HG03432 (cell line): ENCODE results near the gene SNX7.
A peak's percentile ranks its signal among the peaks of the same experiment; 100 is the strongest.

Source experiments
- ATAC-seq: cut with Tn5 transposase; IDR thresholded peaks from one replicate; pipeline ENCODE4 v1.9.1; 2021; ENCODE audit warnings: mild to moderate bottlenecking, moderate library complexity; ENCODE audit not compliant: unreplicated experiment

SNX7 gene

DNA sequence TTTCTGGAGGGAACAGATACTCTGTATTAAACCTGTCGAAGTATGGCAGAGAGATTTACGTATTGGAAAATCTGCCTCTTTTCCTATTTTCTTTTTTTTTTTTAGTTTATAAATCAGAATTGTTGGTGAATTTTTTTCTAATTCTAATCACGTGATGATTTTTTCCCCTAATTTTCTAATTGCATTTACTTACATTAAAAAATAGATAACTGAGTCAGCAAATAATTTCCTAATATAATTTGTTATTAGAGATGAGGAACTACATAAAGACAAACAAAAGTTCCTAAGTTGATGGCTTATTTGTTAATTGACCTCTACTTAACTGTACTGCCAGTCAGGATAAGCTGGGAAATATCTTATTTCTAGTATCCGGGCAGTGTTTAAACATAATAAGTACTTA lies 34.6 kb downstream of the SNX7 start:
- ATAC-seq, result no peak

DNA sequence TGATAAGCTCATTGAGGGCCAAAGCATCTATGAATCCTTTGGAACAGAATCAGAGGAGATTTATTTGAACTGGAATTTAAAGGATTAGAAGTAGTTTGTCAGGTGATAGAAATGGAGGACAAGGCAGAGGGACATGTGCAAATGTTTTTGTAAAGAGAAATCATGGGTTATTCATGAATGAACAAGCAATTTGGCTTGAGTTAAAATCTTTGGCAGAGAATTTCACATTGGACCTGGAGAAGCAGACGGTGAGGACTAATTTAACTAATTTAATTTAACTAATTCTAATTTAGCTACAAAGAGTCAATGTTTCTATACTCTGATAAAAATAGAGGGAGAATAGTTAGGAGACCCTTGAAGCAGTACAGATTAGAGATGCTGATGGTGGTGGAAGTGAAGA lies 36.3 kb downstream of the SNX7 start:
- ATAC-seq, result no peak

DNA sequence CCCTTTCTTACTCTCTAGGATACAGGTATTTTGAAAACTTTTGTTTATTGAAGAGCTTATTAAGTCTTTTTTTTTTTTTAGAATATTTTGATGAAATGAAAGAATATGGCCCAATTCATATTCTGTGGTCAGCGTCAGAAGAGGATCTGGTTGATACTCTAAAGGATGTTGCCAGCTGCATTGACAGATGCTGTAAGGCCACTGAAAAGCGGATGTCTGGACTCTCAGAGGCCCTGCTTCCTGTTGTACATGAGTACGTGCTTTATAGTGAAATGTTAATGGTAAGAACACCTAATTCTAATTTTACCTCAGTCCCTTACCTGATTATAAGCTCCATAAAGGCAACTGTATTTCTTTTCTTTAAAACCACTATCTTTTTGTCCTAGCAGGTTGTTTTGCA lies 37.1 kb downstream of the SNX7 start:
- peak; percentile 84 for ATAC-seq

DNA sequence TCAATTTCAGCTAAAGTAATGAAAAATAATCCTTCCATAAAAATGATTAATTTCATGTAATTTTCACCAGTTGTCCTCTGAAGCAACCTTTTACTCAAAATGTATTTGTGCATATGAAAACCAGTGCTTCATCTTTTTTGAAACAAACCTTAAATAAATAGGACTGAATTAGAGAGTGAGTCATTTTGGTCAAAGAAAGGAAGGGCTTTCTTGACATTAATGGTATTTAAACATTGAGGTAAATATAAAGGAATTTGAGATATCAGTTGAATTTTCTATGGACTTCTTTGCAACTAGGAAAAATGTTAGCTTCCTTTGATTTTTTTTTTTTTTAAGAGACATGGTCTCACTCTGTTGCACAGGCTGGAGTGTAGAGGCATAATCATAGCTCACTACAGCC lies 38.7 kb downstream of the SNX7 start:
- no peak for ATAC-seq

DNA sequence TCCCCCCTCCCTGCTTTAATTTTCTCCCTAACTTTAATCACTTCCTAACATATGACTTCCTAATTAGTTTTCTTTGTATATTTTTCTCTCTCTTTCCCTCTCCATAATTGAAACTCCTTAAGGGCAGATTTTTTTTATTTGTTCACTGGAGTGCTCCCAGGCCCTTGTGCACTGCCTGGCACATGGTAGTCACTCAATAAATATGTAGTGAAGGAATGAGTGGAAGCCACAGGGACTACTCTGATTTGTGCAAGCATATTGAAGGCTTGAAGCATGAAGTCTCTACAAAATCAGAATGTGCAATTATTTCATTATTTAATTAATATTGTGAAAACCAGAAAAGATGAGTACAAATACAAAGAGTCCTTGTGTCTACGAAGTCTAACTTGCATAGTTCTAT lies 41.5 kb downstream of the SNX7 start:
- no peak for ATAC-seq

DNA sequence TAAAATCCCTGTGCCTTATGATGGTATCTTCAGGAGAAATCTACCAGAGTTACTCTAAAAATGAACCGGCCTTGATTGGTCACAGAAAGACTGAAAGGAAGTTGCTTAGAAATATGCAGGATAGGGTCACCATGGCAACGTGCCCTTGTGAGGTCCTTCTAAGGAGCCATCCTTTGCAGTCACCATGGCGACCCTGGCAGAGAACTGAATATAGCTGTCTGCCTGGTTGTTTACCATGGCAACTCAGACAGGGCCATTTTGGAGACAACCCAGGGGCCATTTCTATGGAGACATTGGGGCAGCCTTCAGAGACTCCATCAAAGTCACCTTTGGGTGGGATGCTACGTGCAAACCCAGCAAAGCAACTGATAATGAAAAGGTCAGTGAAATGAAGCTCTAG lies 43.0 kb downstream of the SNX7 start:
- ATAC-seq, result no peak

DNA sequence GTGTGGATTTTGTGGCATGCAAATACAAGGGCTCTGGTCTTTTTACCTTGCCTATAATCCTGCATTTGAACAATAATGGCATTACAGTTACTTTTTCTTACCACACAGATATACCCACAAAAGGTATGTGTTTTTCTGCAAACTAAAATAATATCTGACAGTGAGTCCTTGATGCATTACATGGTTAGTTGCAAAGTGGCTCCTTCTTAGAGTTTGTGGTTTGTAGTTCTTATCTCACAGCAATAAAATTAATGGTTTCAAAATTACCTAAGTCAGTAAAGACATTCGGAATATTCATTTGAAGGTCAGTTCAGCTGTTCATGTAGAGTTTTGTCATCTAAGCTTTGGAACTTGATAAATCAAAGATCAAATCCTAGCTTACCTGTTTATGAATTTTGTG lies 43.5 kb downstream of the SNX7 start:
- ATAC-seq, result no peak

DNA sequence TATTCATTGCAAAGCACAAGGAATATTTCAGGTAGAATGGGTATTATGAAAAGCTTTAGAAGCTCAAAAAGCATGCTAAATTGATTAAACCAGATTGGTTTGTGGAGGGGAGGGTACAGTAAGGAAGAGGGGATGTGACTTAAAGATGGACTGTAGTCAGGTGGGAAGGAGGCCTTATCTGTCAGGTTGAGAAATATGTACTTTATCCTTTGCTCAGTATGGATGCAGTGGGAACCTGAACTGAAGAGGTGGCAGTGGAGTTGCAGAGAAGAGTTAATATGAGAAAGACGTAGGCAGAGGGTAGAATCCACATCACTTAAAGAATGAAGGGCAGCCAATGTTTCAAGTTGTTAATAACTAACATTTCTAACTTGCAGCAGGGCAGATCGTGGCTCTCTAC lies 44.1 kb downstream of the SNX7 start:
- ATAC-seq, result no peak

DNA sequence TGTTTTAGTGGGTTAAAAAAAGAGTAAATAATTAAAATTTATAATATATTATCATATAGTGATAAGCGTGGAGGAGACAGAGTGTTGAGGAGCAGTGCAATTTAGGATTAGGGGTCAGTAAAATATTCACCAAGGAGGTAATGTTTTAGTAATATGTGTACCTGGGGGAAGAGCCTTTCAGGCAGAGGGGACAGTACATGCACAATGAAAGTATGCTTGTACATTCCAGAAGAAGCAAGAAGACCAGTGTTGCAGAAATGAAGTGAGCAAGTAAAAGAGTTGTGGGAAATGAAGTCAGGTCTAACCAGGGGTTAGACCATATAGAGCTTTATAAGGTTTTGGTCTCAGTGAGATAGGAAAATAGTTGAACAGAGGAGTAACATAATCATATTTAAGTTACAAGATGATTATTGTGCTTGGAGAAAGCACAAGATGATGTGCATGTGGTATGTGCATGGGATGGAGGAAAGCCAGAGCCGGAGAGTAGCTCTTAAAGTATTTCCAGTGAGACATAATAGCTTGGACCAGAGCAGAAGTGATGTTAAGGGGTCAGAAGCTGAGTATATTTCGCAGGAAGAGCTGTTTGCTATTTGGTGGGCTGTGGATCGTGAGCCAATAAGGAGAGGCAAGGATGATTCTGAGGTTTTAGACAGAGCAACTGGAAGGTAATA lies 44.8 kb downstream of the SNX7 start:
- no peak for ATAC-seq

DNA sequence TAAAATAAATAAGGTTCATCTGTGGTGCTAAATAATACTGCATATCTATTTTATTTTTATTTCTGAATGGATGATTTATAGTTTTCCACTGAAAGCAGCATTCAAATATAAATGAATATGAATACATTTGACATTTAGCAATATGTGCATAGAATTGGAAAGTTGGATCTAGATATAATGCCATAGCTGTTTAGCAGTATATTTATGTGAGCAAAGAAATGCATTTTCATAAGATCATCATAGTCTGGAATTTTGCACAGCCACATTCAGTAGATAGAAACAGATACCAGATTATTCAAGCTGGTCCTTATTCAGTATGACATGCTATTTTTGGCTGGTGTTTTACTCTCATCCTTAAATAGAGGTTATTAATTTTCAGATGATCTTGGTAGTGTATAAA lies 46.0 kb downstream of the SNX7 start:
- no peak for ATAC-seq

DNA sequence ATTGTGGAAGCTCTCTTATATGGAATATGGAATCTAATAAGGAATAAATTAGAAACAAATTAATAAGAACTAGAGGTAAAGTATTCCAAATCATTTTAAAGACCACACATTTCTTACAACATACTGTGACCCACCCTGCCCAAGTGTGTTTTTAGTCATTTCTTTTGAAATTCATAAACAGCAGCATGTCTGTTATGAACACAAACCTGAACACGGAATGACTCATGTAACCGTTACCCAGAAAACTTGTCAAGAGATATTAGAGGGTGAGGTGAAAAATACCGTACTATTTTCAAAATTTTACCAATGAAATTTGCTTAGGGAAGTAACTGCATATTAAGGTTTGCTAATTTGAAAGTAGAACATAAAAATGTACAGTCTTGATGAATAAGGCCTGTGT lies 48.4 kb downstream of the SNX7 start:
- ATAC-seq, result no peak

DNA sequence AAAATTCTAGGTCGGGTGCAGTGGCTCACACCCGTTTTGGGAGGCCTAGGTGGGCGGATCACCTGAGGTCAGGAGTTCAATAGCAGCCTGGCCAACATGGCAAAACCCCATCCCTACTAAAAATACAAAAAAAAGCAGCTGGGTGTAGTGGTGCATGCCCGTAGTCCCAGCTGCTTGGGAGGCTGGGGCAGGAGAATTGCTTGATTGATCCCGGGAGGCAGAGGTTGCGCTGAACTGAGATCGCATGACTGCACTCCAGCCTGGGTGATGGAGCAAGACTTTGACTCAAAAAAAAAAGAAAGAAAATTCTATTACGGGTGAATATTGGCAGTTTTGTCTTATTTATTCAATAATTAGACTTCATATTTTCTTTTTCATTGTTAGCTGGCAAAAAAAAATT lies 62.1 kb downstream of the SNX7 start:
- no peak for ATAC-seq

DNA sequence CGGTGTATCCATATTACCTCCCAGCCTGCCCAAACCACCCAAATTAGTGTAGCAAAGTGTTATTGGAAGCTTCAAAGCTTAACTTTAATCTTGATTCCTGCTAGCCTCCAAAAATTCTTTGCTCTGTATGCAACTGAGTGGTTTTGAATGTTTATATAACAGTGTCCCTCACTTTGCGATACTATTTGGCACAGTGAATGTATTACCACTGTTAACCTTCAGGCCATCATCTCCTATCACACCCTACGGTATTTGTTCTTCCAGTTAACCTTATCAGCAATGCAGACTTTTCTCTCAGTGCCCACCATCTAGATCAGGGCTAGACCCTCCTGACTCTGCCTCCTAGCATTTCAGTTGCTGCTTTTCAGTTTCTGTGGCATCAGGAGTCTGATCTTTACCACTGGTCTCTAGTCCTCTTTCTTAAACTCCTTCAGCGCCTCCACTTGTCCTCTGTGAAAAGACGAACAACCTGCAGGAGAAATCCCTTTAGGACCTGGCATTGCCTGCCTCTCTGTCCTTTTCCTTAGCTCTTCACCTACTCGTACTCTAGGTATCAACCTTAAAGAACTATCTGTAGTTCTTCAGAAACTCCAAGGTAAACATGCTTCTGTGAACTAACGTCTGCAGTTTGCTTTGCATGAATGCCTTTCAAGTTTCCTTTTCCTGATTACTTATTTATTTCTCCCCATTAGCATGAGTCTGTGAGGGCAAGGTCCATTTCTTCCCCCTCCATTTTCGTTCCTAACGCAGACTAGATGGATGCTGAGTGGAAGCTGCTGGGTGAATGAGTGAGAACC lies 71.7 kb downstream of the SNX7 start:
- peak; percentile 74 for ATAC-seq

DNA sequence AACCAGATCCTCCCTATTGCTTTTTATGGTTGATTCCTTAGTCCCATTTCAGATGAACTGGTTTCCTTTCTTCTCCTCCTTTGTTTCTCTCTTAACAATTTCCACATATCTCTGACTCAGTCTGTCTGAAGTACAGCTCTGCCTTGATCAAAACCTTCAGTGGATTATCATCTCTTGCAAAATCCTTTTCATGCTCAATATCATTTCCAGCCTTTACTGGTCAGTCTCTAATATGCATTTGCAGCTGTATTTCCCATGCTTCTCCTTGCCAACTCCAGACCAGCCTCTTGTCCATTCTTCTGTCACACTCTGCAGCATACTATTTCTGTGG lies 72.2 kb downstream of the SNX7 start:
- ATAC-seq, result no peak

DNA sequence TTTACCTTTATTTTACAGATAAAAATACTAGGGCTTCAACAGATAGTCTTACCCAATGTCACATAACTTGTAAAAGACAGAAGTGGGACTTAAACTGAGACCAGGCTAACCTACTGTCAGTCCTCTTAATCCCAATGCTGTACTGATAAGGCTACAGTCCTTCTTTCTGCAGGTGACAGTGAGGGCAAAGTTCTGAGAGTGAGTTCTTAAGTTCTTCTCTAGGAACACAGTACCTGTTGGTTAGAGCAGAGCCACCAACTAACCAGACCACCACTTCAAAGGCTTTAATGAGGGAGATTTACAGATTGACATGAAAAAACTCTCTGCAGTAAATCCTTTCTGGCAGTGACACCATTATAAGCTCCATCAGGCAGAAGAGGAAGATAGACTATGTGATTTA lies 74.2 kb downstream of the SNX7 start:
- ATAC-seq, result no peak

DNA sequence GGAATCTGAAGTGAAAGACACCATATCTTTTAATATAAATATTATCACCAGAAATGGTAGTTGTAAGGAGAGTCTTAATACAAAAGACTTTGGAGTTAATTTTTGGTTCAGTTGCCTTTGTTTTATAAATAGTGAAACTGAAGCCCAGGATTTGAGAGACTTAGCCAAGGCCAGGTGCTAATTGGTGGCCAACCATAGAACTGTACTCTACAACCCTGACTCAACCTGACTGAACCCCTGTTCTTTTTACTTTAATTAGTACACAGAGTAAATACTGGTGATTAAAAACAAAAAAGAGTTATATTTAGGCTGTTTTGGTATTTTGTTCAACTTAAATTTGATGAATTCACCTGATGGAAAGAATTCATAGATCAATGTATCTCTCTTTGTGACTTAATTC lies 76.3 kb downstream of the SNX7 start:
- ATAC-seq, result no peak

DNA sequence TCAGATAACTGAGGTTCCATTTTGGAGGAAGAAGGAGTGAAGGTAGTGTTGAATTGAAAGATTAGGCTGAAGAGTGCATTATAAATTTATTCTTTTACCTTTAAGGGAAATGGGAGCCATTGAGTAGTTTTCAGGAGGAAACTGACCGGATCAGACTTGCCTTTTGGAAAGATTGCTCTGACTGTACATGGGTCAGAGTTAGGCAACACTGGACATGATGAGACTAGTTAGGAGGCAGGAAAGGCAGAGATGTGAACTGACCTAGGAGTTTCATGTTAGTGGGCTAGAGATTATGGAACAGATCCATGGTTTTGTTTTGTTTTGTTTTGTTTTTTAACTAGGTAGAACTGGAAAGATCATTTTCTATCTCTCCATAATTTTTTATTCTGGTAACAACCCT lies 78.2 kb downstream of the SNX7 start:
- no peak for ATAC-seq

DNA sequence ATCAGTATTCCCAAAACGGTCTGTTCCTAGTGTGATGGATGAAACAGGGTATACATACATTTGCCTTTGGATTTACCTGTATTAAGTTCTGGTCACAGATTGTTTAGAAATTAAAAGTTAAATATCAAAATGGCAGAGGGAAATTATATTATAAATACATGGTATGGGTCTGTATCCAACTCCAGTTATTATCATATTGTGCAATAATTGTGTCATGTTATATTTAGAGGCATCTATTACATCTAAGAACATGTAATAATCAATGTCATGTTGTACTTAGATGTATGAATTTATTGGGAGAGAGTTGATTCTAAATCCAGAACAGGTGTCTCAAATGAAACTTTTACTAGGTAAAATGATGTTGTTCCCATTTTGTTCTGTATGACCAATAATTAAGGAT lies 79.6 kb downstream of the SNX7 start:
- no peak for ATAC-seq

DNA sequence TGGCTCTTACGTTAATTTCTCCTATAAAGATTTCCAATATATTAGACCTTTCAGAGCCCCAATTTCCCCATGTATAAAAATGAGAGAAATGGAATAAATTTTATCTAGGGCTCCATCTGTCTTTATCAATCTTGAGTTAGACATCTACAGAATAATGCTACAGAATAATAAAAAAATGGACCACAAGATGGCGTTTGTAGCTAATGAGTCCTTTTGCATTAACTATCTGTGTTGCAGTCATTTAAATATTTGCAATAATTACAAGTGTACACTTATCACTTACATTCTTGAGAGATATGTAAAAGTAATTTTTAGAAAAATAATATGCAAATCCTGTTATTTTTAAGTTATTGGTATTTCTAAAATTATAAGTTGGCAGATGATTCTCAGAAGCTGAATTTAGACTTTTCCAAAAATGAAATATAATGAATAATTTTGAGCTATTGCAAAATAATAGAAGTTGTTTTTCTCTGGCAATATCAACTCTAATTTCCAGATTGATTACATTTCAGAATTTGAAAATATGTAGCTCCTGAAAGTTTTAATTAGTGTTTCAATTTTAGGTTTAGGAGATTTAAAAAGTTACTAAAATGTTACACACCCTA lies 87.7 kb downstream of the SNX7 start:
- ATAC-seq, result no peak

DNA sequence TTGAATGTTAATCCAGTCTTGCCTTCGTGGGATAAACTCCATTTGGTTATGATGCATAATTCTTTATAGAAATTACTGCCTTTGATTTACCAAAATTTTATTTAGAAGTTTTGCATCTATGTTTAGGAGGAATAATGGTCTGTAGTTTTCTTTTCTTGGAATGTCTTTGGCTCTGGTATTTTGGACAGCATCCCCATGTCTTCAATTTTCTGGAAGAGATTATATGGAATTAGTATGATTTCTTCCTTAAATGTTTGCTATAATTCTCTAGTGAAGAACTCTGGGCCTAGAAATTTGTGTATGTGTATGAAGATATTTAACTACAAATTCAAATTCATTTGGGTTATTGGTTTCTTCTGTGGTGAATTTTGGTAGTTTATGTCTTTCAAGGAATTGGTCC lies 92.7 kb downstream of the SNX7 start:
- no peak for ATAC-seq

DNA sequence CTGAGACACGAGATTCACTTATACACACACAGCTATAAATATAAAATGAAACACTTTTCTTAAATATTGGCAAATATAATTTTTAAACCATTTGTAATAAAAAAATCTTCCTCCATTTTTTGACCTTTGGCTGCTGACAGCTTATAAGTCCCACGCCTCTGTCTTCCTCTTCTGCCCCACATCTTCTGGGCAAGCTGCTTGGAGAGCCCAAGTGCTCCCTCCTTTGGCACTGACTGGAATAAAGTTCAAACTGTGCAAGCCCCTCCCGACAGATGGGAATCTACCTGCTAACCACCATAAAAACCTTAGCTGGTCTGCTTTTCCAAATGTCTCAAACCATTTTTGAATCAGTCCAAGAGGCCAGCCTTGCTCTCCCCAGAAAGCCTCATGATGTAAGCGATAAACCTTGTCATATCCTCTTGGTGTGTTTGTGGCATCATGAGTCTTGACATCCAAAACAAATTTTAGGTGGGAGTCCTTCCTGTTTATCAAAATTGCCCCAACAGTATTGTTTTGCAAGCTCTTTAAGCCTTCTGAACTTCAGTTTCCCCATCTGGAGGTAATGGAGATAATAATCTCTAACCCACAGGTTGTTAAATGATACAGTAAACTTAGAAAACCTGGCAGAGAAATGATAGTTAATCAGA lies 99.8 kb downstream of the SNX7 start:
- ATAC-seq, result no peak
